Panc1 (cell line): ENCODE data around the gene THSD7A.

Experiments
- SIN3A ChIP-seq: IDR thresholded peaks from 2 replicates; pipeline ENCODE4 v1.6.1; 2012; ENCODE audit warnings: low read depth, mild to moderate bottlenecking, low read length, moderate library complexity, borderline replicate concordance; ENCODE audit not compliant: insufficient read depth
- TF ChIP-seq, protein P1 (sequence below): fragments of 450-650 bp; IDR thresholded peaks from 2 replicates; pipeline ENCODE4 v1.5.1; 2017; ENCODE audit warnings: mild to moderate bottlenecking

DNA sequence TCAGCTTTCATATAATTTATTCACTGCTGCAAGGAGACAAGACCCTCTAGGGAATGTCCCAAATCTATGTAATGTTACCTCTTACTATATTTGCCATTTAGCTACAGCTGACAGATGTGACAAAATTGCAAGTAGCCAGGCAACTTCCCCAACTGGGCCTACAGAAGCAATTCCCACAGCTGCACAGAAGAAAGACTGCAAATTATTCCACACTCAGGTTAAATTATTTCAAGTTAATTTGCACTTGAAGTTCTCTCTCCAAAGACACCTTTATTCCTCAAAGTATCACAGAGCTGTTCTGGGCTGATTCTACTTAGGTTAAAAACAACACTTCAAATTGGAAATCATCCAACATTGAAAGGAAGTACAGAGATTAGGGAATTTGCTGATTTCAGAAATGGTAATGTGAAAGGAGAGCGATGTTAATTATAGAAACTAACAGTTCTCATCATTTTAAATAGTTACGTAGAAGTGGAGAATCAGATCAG lies 133.6 kb downstream of the THSD7A start:
- TF ChIP-seq, protein P1, sequence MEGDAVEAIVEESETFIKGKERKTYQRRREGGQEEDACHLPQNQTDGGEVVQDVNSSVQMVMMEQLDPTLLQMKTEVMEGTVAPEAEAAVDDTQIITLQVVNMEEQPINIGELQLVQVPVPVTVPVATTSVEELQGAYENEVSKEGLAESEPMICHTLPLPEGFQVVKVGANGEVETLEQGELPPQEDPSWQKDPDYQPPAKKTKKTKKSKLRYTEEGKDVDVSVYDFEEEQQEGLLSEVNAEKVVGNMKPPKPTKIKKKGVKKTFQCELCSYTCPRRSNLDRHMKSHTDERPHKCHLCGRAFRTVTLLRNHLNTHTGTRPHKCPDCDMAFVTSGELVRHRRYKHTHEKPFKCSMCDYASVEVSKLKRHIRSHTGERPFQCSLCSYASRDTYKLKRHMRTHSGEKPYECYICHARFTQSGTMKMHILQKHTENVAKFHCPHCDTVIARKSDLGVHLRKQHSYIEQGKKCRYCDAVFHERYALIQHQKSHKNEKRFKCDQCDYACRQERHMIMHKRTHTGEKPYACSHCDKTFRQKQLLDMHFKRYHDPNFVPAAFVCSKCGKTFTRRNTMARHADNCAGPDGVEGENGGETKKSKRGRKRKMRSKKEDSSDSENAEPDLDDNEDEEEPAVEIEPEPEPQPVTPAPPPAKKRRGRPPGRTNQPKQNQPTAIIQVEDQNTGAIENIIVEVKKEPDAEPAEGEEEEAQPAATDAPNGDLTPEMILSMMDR = no peak
- no peak for TF ChIP-seq SIN3A
